HG02885 (cell line): ENCODE results near the gene SLC9A7.
A peak's percentile ranks its signal among the peaks of the same experiment; 100 is the strongest.

Experiments used
- ATAC-seq: cut with Tn5 transposase; IDR thresholded peaks from one replicate; pipeline ENCODE4 v1.9.1; 2021; ENCODE audit warnings: mild to moderate bottlenecking; ENCODE audit not compliant: unreplicated experiment, poor library complexity

Gene SLC9A7

GRCh38 chrX:46618947-46619346 is 140.0 kb downstream of the SLC9A7 start:
- no peak for ATAC-seq

GRCh38 chrX:46617906-46618305 is 141.0 kb downstream of the SLC9A7 start:
- no peak for ATAC-seq

GRCh38 chrX:46611658-46612362 is 147.1 kb downstream of the SLC9A7 start:
- ATAC-seq: no peak

GRCh38 chrX:46610070-46610658 is 148.8 kb downstream of the SLC9A7 start:
- no peak for ATAC-seq

- ATAC-seq: no peak
These were observed 151.0 kb downstream of the SLC9A7 start for GRCh38 chrX:46607916-46608315.

GRCh38 chrX:46602468-46603102 is 156.3 kb downstream of the SLC9A7 start:
- no peak for ATAC-seq

GRCh38 chrX:46601283-46601682 is 157.6 kb downstream of the SLC9A7 start:
- ATAC-seq: no peak

- ATAC-seq: no peak
These were observed 159.8 kb downstream of the SLC9A7 start for GRCh38 chrX:46599051-46599560.

GRCh38 chrX:46597771-46598170 is 161.1 kb downstream of the SLC9A7 start:
- ATAC-seq: no peak

GRCh38 chrX:46597208-46597607 is 161.7 kb downstream of the SLC9A7 start:
- ATAC-seq: no peak

- no peak for ATAC-seq
These were observed 163.8 kb downstream of the SLC9A7 start for GRCh38 chrX:46595084-46595483.

- ATAC-seq: no peak
These were observed 168.8 kb downstream of the SLC9A7 start for GRCh38 chrX:46589977-46590723.

GRCh38 chrX:46588263-46588662 is 170.7 kb downstream of the SLC9A7 start:
- ATAC-seq: no peak

GRCh38 chrX:46587753-46588171 is 171.2 kb downstream of the SLC9A7 start:
- ATAC-seq: no peak

GRCh38 chrX:46587158-46587557 is 171.8 kb downstream of the SLC9A7 start:
- peak; percentile 81 for ATAC-seq

GRCh38 chrX:46584736-46585135 is 174.2 kb downstream of the SLC9A7 start:
- no peak for ATAC-seq

- ATAC-seq: no peak
These were observed 176.0 kb downstream of the SLC9A7 start for GRCh38 chrX:46582966-46583365.

GRCh38 chrX:46582325-46582724 is 176.6 kb downstream of the SLC9A7 start:
- no peak for ATAC-seq

- ATAC-seq: no peak
These were observed 178.3 kb downstream of the SLC9A7 start for GRCh38 chrX:46580613-46581012.

GRCh38 chrX:46579250-46579649 is 179.7 kb downstream of the SLC9A7 start:
- no peak for ATAC-seq
